ENCODE results near the gene TCF4.

Gene TCF4

GRCh38 chr18:55543130-55543704 lies 44.8 kb downstream of the TCF4 start:
- DNase-seq, result no peak

DNA sequence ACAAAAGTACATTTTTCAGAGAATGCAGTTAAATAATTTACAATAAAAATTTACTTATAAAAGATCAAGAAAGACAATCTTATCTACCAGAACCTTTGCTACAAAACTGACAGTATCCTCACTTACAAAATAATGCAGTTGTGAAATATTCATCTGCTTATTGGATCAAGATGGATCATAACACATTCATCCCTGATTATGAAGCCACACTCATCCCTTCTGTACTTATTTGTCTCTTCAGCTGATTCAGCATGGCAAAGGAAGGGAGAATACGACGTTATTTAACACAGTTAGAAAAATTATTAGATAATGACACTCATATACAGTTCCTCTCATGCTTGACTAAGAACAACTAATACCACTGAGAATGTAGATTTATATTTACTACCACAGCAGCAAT lies 46.4 kb downstream of the TCF4 start:
- no peak for DNase-seq

GRCh38 chr18:55539240-55539639 lies 48.8 kb downstream of the TCF4 start:
- no peak for DNase-seq

DNA sequence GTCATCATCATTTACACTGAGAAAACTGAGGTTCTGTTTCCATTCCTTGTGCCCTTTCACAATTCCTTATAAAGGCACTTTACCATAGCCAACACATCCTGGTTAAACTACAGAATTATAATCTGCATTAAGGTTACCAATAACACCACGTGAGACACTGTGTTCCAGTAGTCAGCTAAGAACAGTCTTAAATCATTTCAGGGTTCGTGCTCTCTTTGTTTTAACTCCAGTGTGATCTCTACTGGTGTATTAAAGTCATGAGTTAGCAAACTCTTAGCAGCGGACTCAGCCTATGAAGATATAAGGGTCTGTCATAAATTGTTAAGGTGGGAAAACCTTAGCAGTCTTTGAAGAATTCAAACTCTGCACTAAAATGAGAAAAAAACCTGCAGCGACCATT lies 53.0 kb downstream of the TCF4 start:
- no peak for DNase-seq

- no peak for DNase-seq
These were observed 53.4 kb downstream of the TCF4 start for GRCh38 chr18:55534547-55534946.

DNA sequence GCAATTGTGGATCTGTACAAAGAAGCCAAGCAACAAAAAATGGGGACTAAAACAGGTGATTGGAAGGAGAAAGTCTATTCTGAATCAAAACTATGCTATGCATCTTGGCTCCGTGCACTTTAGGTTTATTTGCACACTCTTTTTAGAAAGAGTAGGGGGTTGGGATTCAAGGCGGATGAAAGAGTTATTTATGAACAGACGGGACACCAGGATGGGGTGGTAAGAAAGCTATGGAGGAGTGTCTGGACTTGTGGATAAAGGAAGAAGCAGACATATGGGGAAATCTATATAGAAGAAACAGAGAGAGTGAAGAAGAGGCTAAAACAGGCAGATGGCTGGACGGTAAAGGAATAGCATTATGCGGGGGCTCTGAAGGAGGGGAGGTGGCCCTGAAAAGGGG lies 57.8 kb downstream of the TCF4 start:
- no peak for DNase-seq

GRCh38 chr18:55529581-55529980 lies 58.4 kb downstream of the TCF4 start:
- DNase-seq, result no peak

DNA sequence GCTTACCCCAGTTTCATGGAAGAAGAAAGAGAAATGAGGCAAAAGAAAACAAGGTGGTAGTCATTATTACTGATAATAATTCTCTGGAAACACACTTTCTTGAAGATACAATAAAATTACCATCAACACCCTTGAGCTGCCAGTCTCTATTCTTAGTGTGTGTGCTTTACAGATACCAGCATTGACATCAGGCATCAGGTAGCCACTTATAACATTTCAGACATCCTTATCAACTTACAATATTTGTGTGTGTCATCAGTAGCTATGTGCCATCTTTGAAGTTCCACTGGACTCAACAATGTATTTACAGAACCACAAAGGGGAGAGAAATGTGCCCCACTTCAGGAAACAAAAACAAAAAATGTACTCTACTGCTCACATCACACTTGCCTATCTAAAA lies 62.1 kb downstream of the TCF4 start:
- DNase-seq, result no peak

- no peak for DNase-seq
These were observed 63.5 kb downstream of the TCF4 start for GRCh38 chr18:55524353-55525073.

- DNase-seq, result no peak
These were observed 65.0 kb downstream of the TCF4 start for GRCh38 chr18:55523001-55523400.

DNA sequence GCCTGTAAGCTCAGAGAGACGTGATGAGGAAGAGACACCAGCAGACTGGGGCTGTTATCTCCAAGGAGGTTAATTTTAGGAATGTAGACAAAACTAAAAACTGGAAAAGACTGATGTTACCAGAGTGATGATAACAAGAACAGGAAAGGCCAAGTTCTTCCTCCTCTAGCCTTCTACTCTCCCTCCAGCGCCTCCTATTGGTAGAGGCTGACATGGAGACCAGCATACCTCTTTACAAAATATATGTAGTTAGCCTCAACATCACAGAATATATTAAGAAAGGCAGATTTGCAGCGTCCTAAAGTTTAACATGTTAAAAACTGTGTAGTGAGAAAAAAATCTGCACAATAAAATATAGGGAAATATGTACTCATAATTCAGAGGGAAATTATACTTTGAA lies 66.0 kb downstream of the TCF4 start:
- DNase-seq, result no peak

DNA sequence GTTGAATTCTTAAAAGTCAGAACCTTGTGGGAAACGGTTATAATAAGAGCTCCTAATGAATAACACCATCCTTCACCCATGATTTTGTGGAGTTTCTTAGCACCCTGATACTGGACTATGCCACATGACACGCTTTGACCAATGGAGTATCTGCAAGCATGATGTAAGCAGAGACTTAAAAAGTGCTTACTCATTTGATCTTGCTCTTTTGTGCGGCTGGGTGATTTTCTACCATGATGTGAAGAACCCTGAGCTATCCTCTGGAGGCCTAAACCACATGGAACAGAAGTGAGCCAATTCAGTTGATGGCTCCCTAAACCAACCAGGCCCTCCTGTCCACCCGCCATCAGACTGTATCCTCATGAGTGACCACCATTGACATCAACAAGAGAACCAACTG lies 70.9 kb downstream of the TCF4 start:
- no peak for DNase-seq

GRCh38 chr18:55515941-55516710 lies 71.9 kb downstream of the TCF4 start:
- DNase-seq, result no peak

- DNase-seq, result no peak
These were observed 72.8 kb downstream of the TCF4 start for GRCh38 chr18:55515214-55515613.

DNA sequence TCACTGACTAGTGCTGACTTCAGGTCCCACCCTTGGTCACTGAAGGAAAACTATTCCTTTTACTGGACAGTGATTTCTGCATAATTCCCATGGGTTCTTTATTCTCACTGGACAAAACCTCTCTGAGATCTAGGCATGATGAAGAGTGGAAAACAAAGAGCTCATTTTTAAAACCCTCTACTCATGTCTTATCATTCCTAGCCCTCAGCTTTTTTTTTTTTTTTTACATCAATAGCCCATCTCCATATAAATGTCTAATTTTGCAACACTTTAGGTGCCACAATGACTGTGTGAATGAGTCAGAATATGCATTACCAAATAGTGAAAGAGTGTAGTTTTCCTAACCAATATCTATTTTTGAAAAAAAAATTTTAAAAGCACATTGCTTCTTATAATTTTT lies 74.8 kb downstream of the TCF4 start:
- no peak for DNase-seq

- no peak for DNase-seq
These were observed 76.7 kb downstream of the TCF4 start for GRCh38 chr18:55511277-55511676.

GRCh38 chr18:55510809-55511208 lies 77.2 kb downstream of the TCF4 start:
- no peak for DNase-seq

DNA sequence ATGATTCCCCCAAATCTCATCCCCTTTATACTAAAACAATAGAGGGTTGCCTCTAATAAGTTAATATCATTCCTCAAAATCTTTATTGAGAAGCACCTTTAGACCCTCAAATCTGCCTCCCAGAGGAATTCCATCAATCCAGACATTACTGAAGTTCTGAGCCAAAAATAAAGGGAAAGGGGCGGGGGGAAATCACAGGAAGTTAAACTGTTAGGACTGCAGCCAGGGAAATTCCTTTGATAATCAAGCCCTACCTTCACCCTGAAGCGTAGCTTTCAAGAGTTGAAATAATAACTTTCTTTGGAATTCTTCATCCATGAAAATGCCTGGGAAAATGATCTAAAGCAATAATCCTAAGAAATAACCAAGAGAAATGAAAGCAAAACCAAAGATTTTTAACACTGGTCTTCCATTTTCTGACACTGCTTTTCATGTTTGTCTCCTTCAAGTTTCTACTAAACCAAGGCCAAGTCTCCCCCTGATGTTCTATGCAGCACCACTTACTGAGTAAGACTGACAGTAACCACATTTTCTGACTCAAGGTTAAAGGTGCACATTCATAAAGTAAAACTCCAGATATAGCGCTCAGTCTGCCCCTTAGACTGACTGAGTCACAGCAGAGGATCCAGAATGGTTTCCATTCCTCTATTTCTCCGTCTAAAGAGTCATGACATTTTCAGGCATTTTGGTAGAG lies 78.2 kb downstream of the TCF4 start:
- no peak for DNase-seq

GRCh38 chr18:55508651-55509050 lies 79.3 kb downstream of the TCF4 start:
- DNase-seq, result no peak

DNA sequence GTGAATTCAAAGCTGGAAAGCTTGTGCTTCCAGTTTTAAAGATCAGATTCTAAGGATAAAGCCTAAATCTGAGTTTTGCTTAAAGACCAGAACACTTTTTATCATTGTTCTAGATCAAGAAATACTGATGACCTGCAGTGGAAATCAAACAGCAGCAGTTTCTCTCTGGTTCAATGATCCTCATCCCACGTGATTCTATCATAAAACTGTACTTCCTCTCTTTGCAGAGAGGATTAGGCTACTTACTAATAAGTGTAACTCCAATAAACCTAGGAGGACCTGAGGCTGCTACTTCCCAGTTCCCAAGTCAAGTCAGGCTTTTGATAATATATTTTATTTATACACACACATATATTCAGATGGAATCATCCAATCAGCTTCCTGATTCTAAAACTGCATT lies 81.9 kb downstream of the TCF4 start:
- DNase-seq, result no peak

GRCh38 chr18:55504808-55505207 lies 83.2 kb downstream of the TCF4 start:
- no peak for DNase-seq

DNA sequence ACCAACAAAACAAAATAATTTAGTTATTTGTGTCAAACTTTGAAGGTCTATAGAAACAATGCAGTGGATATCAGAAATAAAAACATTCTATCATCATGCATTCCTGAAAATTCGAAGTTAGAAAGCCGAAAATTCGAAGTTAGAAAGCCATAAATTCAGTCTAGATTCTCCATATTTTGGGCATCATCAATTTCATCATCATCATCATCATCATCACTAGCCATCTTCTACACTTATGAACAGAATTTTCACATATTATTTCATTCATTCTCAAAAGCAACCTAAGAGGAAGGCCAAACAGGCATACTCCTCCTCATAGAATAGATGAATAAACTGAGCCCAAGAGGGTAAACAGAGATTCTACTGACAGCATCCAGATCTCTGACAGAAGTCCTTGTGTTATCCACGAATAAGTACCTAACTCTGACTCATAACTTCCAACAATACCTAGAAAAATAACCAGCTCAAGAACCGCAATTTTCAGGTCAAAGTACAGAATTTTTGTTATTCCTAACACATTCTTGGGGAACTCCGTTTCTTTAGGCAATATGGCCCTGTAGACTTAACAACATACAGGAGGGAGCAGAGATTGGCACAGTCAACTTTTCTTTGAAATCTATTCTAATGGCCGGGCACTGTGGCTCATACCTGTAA lies 84.7 kb downstream of the TCF4 start:
- DNase-seq, result no peak
